Caco-2 (cell line): ENCODE results near the gene GTF3C5. TPM values are rescaled to one million over a fixed set of nuclear protein-coding genes. Genes with fewer than 3 reads are reported as not detected.
"Not testable (repeated sequence)": the region's sequence is repeated elsewhere in the genome, so short reads cannot be mapped to it uniquely, and the experiment has no call there.

Experiments used
- BruUV-seq: library from RNA; stranded (reverse); fragments of 400-500 nt; replicated peaks from 2 replicates; lab custom pipeline; 2021; lab: Mats Ljungman, UMichigan
- CTCF ChIA-PET: fragments of 300-600 bp; sonication (Branson Sonifier 250); formaldehyde crosslinking; loops from one replicate; lab custom pipeline; 2022; ENCODE audit warnings: antibody characterized with exemption; lab: Charles Lee
- POLR2A ChIA-PET: fragments of 300-600 bp; sonication (Branson Sonifier 250); formaldehyde crosslinking; loops from one replicate; lab custom pipeline; 2022; ENCODE audit warnings: antibody characterized with exemption; lab: Charles Lee
- DNase-seq, 2 experiments: peaks; one replicate each; pipeline versions ENCODE4 v3.0.0 to v3.0.0-alpha.2; 2020 to 2022
- H3K27me3 ChIP-seq: replicated peaks from 2 replicates; pipeline ENCODE4 v1.6.0; 2011; ENCODE audit warnings: low read length; ENCODE audit not compliant: control insufficient read depth, insufficient read depth
- H3K36me3 ChIP-seq: 2 replicates; pipeline ENCODE4 v1.5.1; 2011; ENCODE audit warnings: low read length; ENCODE audit not compliant: control insufficient read depth, insufficient read depth
- H3K4me1 ChIP-seq: fragments of 250-450 bp; sonication (Bioruptor Pico); 2 replicates; pipeline ENCODE4 v1.5.1; 2020; ENCODE audit warnings: mild to moderate bottlenecking
- H3K4me3 ChIP-seq: 2 replicates; pipeline ENCODE4 v1.5.1; 2011; ENCODE audit warnings: low read depth, mild to moderate bottlenecking, control low read depth, low read length
- H3K9me3 ChIP-seq: fragments of 250-450 bp; sonication (Bioruptor Pico); 2 replicates; pipeline ENCODE4 v1.5.1; 2020; ENCODE audit warnings: mild to moderate bottlenecking, moderate library complexity
- H3K27ac Mint-ChIP-seq: one replicate; pipeline ENCODE4 v1.8.0; 2022; ENCODE audit warnings: mixed read lengths; ENCODE audit not compliant: unreplicated experiment
- H3K27me3 Mint-ChIP-seq: one replicate; pipeline ENCODE4 v1.8.0; 2022; ENCODE audit warnings: mixed read lengths; ENCODE audit not compliant: insufficient read depth, unreplicated experiment
- H3K36me3 Mint-ChIP-seq: one replicate; pipeline ENCODE4 v1.8.0; 2022; ENCODE audit warnings: mild to moderate bottlenecking, mixed read lengths; ENCODE audit not compliant: insufficient read depth, unreplicated experiment
- H3K4me1 Mint-ChIP-seq: one replicate; pipeline ENCODE4 v1.8.0; 2022; ENCODE audit warnings: low read depth, mixed read lengths; ENCODE audit not compliant: unreplicated experiment
- H3K4me3 Mint-ChIP-seq: one replicate; pipeline ENCODE4 v1.8.0; 2022; ENCODE audit warnings: mild to moderate bottlenecking, moderate library complexity, mixed read lengths; ENCODE audit not compliant: unreplicated experiment
- H3K9me3 Mint-ChIP-seq: one replicate; pipeline ENCODE4 v1.8.0; 2022; ENCODE audit warnings: mixed read lengths; ENCODE audit not compliant: unreplicated experiment
- intact Hi-C: fragments of 100-400 bp; cut with micrococcal nuclease; formaldehyde crosslinking; loops from one replicate; pipeline ENCODE4 v1.10.0; 2022; ENCODE audit not compliant: unreplicated experiment
- total RNA-seq: library from RNA; stranded (reverse); gene quantifications from 2 replicates; pipeline ENCODE4 v1.2.3, GENCODE V29; 2022
- TF ChIP-seq, protein P1 (sequence below), 2 experiments: fragments of 200-600 bp in 1 of 2; IDR thresholded peaks; 1 replicate in 1 of 2; 2 replicates in 1 of 2; pipeline versions ENCODE4 v1.5.1 to v1.8.0; 2011 to 2022; ENCODE audit warnings: antibody characterized with exemption in 1 of 2, control low read depth in 1 of 2, inconsistent platforms in 1 of 2, low read depth in 1 of 2, low read length in 1 of 2, mild to moderate bottlenecking in 1 of 2, moderate library complexity in 1 of 2; ENCODE audit not compliant: insufficient read depth in 1 of 2, severe bottlenecking in 1 of 2, unreplicated experiment in 1 of 2

Gene GTF3C5
- total RNA-seq, 1 experiment from 2014 or later, result 73.1 TPM

DNA sequence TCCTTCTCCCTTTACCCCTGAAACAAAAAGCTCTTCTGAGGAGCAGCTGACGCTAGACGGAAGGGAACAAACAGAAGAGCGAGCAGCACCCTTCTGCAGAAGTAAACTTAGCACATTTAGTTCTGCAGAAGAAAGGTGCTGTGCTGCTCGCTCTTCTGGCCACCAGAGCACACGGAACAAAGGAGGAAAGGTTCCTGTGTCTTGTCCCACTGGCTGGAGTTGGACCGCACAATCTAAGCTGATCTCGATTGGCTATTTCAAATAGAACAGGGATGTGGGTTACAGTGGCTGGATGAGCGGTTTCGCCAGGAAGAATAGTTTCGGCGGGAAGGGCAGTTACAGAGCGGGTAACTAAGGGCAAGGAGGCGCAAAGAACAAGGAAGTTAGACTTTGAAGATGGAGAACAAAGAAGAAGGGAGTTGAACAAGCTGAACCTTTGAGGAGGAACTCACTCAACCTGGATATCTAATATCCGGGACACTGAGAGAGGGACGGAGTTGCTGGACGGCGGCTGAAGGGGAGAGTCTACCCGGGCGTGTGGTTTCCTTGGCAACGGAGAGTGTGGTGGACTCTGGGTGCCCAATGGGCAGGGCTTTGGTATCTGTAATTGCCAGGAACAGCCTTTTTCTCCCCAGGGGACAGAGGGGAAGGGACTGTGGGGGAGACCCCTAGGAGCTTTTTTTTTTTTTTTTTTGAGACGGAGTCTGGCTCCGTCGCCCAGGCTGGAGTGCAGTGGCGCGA is 7.1 kb downstream of the GTF3C5 start:
- H3K36me3 ChIP-seq, result peaks cover 1% of the 10 kb centered on the region
- H3K27me3 ChIP-seq, result no peaks in the 10 kb centered on the region
- H3K36me3 Mint-ChIP-seq, result peaks cover 28% of the 10 kb centered on the region
- H3K9me3 ChIP-seq, result no peaks in the 10 kb centered on the region
- H3K27me3 Mint-ChIP-seq, result no peaks in the 10 kb centered on the region
- no peaks in the 10 kb centered on the region for H3K4me1 ChIP-seq
- no peak overlapping the region for H3K4me3 Mint-ChIP-seq
- H3K4me1 Mint-ChIP-seq, result no peaks in the 10 kb centered on the region
- H3K9me3 Mint-ChIP-seq, result no peaks in the 10 kb centered on the region
- TF ChIP-seq, protein P1, sequence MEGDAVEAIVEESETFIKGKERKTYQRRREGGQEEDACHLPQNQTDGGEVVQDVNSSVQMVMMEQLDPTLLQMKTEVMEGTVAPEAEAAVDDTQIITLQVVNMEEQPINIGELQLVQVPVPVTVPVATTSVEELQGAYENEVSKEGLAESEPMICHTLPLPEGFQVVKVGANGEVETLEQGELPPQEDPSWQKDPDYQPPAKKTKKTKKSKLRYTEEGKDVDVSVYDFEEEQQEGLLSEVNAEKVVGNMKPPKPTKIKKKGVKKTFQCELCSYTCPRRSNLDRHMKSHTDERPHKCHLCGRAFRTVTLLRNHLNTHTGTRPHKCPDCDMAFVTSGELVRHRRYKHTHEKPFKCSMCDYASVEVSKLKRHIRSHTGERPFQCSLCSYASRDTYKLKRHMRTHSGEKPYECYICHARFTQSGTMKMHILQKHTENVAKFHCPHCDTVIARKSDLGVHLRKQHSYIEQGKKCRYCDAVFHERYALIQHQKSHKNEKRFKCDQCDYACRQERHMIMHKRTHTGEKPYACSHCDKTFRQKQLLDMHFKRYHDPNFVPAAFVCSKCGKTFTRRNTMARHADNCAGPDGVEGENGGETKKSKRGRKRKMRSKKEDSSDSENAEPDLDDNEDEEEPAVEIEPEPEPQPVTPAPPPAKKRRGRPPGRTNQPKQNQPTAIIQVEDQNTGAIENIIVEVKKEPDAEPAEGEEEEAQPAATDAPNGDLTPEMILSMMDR (IDR thresholded peaks at IDR 0.05; ENCODE audit: insufficient read depth in 1 of 2, low read depth in 1 of 2, low read length in 1 of 2, severe bottlenecking in 1 of 2, unreplicated experiment in 1 of 2), result no peak
- DNase-seq, result no peak
- H3K27ac Mint-ChIP-seq, result no peak overlapping the region
- no peak overlapping the region for H3K4me3 ChIP-seq
- BruUV-seq, result no TSS peak
- ChIA-PET CTCF (interaction anchor here (0.6 kb wide), 1 partner anchor 10 kb away, joined by 4 read pairs; no protein-coding TSS in a partner anchor), POLR2A (interaction anchor here (0.5 kb wide), 1 partner anchor 111 kb away, joined by 9 read pairs; no protein-coding TSS in a partner anchor)
- intact Hi-C loops, result no loop called here

DNA sequence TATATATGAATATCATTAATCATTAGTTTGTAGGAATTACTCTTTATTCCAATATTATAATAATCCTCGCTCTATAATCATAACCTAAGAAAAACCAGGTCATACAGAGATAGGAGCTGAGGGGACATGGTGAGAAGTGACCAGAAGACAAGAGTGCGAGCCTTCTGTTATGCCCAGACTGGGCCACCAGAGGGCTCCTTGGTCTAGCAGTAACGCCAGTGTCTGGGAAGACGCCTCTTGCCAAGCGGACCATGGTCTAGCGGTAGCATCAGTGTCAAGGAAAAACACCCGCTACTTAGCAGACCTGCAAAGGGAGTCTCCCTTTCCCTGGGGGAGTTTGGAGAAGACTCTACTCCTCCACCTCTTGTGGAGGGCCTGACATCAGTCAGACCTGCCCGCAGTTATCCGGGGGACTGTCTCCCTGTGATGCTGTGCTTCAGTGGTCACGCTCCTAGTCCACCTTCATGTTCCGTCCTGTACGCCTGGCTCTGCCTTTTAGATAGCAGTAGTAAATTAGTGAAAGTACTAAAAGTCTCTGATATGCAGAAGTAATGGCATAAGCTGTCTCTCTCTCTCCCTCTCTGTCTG is 10.2 kb downstream of the GTF3C5 start:
- H3K4me1 ChIP-seq, H3K36me3 ChIP-seq, H3K9me3 ChIP-seq, H3K4me3 ChIP-seq, intact Hi-C loops, H3K9me3 Mint-ChIP-seq, H3K27me3 Mint-ChIP-seq, H3K27me3 ChIP-seq, H3K4me3 Mint-ChIP-seq, BruUV-seq, H3K4me1 Mint-ChIP-seq, POLR2A ChIA-PET, H3K27ac Mint-ChIP-seq: not testable (repeated sequence)
- H3K36me3 Mint-ChIP-seq, result peaks cover 43% of the 10 kb centered on the region
- peak; percentile 63 to 72 for DNase-seq
- TF ChIP-seq, protein P1 (IDR thresholded peaks at IDR 0.05; ENCODE audit: insufficient read depth in 1 of 2, low read depth in 1 of 2, low read length in 1 of 2, severe bottlenecking in 1 of 2, unreplicated experiment in 1 of 2), result peak; percentile 39 to 53
- CTCF ChIA-PET, result interaction anchor here (0.7 to 1.4 kb wide), 3 partner anchors 11 to 103 kb away, joined by 3 to 5 read pairs (median 3); partner anchors contain the start of gene GTF3C5

DNA sequence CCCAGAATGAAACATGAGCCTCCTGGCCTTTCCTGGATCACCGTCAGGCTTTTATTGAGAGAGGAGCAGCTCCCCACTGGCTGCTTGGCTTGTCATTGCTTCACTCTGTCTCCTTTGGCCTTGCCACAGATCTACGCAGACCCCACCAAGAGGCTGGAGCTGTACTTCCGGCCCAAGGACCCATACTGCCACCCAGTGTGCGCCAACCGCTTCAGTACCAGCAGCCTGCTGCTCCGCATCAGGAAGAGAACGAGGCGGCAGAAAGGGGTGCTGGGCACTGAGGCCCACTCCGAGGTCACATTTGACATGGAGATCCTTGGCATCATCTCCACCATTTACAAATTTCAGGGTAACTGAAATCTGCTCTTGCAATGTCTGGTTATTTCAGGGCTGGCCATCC is 11.2 kb downstream of the GTF3C5 start:
- no TSS peak for BruUV-seq
- H3K4me3 Mint-ChIP-seq, result no peak overlapping the region
- no peak overlapping the region for H3K27ac Mint-ChIP-seq

More for the DNA sequence above, 11.2 kb downstream of the GTF3C5 start:
- ChIA-PET CTCF (no interaction called here), POLR2A (no interaction called here)
- intact Hi-C loops, result no loop called here
- no peak overlapping the region for H3K4me3 ChIP-seq
- H3K27me3 Mint-ChIP-seq, result no peaks in the 10 kb centered on the region
- H3K4me1 Mint-ChIP-seq, result peaks cover 6% of the 10 kb centered on the region
- H3K9me3 Mint-ChIP-seq, result no peaks in the 10 kb centered on the region
- H3K36me3 ChIP-seq, result no peaks in the 10 kb centered on the region; the same call in 1 of the 2 replicates
- TF ChIP-seq, protein P1 (IDR thresholded peaks at IDR 0.05; ENCODE audit: insufficient read depth in 1 of 2, low read depth in 1 of 2, low read length in 1 of 2, severe bottlenecking in 1 of 2, unreplicated experiment in 1 of 2), result no peak
- no peaks in the 10 kb centered on the region for H3K4me1 ChIP-seq
- H3K27me3 ChIP-seq, result no peaks in the 10 kb centered on the region
- peaks cover 51% of the 10 kb centered on the region for H3K36me3 Mint-ChIP-seq
- DNase-seq, result no peak
- no peaks in the 10 kb centered on the region for H3K9me3 ChIP-seq
